Renal cortical epithelial cell (primary cell): Measurements from ENCODE around the gene EDN3. TPM values are rescaled to one million over a fixed set of nuclear protein-coding genes. Genes with fewer than 3 reads are reported as not detected.
"Not testable (repeated sequence)": the region's sequence is repeated elsewhere in the genome, so short reads cannot be mapped to it uniquely, and the experiment has no call there.

Source experiments
- DNase-seq: peaks from one replicate; pipeline ENCODE4 v3.0.0-alpha.2; 2011; ENCODE audit warnings: low read depth
- total RNA-seq: library from RNA; depleted of rRNA; stranded (reverse); fragments of >200 nt; gene quantifications from 2 replicates; pipeline ENCODE4 v1.2.3, GENCODE V29; 2014

The EDN3 gene
- total RNA-seq, 1 donor from 2014 or later, result not detected

DNA sequence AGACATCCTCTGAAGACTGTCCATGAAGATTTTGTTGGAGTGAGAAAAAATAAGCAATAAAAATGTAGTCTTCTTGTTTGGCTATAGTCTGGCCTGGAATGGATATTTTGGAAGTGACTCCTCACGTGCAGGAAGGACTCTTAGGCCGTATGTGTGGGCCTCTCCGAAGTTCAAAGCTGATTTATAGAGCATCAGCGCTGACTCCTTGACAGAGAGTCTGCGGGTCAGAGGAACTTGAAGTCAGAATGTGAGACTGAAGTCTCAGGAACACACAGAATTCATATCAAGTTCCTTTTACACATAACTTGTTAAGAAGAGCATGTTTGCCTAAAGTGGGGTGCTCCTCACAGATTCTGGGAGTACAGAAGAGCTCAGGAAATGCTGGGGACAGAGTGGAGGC lies 36.1 kb downstream of the EDN3 start:
- no peak for DNase-seq

DNA sequence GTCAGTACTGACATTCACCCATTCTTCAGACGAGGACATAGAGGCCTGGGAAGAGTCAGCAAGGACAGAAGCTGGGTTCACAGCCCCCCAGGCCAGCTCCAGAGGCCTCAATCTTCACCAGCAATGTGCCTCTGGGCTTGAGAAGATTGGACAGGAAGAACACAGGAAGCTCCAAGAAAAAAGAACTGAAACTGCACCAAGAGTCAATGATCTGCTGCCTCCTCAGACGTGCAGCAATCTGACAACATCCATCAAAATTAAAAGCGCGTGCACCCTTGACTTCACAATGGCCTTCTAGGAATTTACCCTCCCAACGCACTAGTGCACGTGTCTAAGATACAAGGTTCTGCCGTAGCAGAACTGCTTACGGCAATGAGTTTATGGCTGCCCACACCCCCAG lies 38.0 kb downstream of the EDN3 start:
- not testable (repeated sequence) for DNase-seq

DNA sequence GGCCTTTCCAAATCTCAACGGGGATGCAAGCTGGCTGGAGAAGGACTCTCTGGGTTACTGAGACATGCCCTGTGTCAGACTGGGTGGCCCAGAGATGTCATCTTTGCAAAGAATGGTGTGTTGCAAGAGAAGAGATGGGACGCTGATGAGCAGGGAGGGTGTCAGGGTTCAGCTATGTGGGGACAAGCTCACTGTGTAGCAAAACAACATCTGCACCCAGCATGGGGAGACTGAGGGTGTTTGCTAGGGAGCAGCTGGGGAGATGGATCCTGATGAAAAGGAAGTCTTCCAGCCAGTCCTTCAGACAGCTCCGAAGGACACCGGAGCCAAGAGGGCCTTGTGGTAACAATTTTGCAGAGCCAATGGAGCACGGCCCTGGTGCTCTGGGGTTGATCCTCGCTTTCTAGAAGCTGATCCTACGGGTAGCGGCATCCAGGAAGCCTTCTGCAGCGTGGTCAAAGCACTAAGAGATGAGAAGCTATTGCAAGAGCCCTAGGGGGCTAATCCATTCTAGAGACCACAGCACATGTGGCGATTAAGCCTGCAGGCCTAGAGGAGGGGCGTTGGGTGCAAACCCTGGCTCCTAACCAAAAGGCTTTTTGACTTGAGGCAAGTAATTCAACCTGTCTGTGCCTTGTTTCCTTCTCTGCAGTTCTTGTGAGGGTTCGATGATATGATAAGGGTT lies 39.9 kb downstream of the EDN3 start:
- DNase-seq, result no peak

DNA sequence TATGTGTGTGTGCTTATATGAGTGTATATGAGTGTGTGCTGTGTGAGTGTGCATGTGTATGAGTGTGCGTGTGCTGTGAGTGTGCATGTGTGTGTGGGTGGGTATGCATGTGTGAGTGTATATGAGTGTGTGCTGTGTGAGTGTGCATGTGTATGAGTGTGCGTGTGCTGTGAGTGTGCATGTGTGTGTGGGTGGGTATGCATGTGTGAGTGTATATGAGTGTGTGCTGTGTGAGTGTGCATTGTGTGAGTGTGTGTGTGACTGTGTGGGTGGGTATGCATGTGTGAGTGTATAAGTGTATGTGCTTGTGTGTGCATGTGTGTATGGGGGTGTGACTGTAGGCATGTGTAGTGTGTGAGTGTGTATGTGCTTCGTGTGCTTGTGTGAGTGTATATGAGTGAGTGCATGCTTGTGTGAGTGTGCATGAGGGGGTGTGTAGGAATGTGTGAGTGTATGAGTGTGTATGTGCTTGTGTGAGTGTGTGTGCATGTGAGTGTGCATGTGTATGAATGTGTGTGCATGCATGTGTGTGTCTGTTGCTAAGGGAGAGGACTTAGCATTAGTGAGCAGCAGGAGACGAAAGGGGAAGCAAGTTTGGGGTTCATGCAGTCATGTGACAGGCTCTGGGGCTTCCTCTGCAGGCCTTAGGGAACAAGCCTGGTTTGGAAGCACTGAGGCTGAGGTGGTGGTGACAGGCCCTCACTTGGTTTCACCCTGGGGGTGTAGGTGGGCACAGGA lies 41.0 kb downstream of the EDN3 start:
- DNase-seq, result not testable (repeated sequence)

DNA sequence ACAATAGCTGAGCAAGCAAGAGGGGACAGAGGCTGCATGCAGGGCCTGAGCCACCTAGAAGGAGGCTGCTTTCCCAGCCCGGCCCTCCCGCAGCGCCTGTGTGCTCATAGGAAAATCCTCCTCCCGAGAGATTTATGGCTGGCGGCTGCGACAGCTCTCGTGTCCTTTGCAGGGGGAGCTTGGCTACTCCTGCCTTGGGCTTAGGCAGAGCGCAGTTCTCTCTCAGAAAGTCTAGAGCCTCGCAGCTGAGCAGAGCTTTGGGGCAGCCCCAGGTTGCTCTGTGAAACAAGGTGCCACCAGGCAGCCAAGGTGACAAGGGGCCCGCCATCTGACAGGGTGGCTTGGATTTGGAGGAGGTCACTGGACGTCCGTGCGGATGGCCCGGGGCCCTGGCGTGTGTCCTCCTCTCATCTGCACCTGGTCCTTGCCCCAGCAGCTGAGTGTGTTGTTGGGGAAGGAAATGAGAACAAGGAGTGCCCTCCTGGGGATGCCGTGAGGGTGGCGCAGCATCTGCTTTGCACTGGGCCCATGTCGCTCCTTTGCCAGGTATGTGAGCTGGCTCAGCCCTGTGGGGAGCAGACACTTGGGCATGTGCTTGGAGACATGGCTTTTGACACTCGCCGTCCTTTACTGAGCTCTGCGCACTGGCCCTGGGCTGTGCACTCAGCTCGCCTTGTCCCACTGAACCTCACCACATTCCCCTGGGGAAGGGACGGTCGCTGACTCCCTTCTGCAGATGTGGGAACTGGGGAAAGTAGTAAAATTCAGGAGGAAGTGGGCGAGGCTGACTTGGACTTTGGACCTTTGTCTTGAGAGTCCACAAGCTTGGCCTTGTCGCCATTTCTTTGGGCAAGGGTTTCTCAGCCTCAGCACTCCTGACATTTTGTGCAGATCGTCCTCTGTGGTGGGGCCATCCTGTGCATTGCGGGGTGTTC lies 41.9 kb downstream of the EDN3 start:
- DNase-seq, result no peak

DNA sequence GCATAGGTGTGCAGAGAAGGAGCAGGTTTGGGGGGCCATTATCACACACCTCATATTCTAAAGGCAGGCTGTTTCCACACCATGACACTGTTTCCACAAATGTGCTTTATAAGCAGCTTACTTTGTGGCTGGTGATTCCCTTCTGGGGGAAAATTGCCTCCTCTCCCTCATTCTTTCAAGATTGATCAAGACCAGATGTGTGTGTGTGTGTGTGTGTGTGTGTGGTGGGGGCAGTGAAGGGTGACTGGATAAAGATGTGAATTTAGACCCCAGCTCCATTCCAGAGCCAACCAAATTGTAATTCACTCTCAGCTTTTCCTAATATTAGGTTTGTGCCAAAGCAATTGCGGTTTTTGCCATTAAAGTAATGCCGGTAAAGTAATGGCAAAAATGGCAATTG lies 45.6 kb downstream of the EDN3 start:
- no peak for DNase-seq

DNA sequence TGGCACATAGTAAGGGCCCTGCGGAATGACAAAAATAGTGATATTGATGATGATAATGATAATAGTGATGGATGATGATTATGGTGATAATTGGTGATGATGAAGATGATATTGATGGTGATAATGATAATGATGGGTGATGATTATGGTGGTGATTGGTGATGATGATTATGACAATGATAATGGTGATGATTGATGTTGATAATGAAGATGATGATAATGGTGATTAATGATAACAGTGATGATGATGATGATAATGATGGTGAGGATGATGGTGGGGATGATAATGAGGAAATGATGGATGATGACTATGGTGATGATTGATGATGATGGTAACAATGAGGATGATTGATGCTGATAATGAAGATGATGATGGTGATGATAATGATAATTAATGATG lies 48.9 kb downstream of the EDN3 start:
- DNase-seq, result no peak

- no peak for DNase-seq
Observed at GRCh38 chr20:59350330-59351156, 50.1 kb downstream of the EDN3 start.

DNA sequence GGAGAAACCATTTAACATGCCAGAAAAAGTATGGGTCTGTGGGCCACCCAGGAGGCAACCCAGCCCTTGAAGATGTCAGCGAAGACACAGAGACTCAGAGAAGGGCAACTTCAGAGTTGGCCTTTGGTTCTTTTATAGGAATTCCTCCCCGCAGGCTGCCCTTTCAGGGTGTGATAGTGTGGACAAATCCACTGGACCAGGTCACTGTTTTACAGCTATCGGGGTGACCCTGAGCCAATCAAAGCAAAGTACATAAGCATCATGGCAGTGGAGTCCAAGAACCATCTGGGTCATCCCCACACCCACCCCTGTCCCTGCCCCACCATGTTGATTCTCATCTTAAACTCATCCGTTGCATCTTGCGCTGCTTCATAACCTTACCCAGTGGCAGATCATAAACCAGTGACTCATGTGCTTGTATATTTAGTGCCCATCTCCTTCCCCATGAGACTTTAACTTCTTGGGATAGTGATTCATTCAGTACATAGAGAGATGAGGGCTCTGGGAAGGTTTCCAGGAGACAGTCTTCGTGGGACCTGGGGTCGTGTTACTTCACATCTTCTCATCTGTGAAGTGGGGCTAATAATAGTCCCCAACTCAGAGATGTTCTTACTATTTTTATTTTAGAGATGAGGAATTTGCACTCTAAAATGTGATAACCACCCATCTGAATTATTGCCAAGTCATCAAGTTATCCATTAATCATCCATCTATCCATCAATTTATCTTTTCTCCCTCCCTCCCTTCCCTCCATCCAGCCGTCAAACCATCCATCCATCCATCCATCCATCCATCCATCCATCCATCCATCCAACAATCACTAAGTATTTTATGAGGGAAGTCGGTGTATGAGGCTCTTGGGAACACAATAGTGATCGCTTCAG lies 51.0 kb downstream of the EDN3 start:
- DNase-seq, result no peak

DNA sequence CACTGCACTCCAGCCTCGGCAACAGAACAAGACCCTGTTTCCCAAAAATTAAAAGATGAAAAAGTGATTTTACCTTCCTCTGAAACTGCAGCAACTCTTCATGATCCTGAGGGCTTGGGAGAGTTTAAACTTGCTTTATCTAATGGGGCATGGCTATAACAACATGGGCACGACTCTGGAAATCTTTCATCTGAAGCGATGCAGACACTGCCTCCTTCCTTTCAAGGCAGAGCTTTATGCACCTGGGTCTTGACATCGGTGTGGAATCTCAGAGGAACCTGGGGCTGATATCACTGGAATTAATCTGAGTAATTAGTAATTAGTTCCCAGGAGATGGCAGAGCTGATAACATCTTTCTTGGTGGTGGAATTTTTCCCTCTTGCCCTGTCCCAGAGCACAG lies 52.1 kb downstream of the EDN3 start:
- no peak for DNase-seq

DNA sequence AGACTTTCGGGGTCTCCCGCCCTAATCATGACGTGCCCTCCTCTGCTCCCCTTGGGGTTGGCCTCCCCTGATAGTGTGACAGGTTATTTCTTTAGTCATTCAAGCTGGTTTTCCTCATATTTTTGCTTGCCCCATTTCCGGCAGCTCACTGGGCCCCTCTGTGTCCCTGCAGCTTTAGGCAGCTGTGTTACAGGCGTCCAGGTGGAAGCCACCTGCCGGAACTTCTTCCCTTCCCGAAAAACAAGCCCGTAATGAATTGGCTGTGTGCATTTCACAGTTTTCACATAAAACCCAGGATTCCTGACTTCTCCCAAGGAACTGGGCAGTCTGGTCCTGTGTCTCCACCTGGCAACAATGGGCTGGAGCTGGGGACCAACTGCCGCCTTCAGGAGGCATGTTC lies 52.6 kb downstream of the EDN3 start:
- no peak for DNase-seq

DNA sequence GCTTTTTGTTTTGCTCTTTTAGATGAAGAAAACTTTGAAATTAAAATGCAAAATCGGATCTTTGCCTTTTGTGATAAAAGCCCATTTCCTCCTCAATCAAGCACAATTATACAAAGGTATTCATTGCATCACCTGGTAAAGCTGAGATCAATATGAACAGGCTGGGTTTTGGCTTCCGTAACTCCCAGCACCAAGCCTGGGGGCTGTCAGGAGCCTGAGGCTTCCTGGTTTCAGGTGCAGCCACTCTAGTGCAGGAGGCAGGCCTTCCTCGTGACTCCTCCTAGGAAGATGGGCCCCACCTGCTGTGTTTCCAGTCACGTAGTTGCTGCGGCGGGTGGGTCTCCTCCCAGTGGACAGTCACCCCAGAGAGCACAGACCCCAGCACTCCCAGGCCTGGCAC lies 54.0 kb downstream of the EDN3 start:
- DNase-seq, result no peak

DNA sequence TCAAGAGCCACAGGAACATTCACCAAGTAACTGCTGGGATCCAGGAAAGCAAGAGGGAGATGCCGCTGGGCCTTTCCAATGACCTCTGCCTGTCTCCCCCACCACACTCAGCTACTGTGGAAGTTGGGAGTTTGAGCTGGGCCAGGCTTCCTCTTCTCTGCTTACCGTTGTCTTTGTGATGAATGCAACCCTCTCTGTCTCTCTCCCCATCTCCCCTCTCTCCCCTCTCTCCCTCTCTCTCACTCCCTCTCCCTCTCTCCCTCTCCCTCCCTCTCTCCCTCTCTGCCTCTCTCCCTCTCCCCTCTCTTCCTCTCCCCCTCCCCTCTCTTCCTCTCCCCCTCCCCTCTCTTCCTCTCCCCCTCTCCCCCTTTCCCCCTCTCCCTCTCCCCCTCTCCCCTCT lies 54.8 kb downstream of the EDN3 start:
- DNase-seq, result no peak

DNA sequence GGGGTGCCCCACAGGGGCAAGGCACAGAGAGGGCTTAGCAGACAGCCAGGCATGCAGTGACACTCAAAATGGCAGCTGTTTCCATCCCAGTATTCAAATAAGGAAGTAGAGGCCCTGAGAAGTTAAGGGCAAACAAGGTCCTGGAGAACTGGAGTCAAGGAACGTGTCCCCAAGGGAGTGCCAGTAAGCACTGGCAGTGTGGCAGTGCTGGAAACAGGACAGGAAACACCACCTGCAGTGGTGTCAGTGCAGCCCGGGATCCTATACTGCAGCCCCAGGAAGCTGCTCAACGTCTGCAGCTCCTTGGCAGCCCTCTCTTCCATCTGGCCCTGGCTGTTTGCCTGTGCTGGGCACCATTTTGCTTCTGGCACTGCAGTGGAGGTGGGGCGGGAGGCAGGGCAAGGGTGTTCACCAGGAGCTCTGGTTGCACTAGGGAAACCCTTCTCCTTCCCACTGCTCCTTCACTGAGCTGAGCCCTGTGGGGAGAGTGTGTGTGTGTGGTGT lies 56.3 kb downstream of the EDN3 start:
- no peak for DNase-seq

- DNase-seq, result not testable (repeated sequence)
Observed at GRCh38 chr20:59358793-59359192, 58.4 kb downstream of the EDN3 start.

GRCh38 chr20:59359906-59360725 lies 59.7 kb downstream of the EDN3 start:
- no peak for DNase-seq

GRCh38 chr20:59360934-59361333 lies 60.5 kb downstream of the EDN3 start:
- DNase-seq, result no peak

DNA sequence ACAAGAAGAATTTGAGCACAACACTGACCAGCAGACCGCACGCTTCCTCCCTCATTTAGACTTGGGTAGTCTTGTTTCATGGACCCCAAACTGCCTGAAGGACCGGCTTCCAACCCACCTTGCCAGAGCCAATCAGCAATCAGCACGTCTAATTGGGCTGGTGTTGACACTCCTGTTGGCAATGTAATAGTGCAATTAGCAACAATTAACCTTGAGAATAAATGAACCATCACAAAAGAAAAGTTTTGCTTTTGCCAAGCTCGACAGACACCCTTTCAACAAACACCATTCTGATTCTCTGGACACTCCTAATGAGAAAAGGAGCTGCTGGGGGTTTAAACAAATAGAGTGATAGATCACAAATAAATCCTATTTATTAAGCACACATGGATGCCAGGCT lies 61.0 kb downstream of the EDN3 start:
- DNase-seq, result no peak

GRCh38 chr20:59363101-59363500 lies 62.7 kb downstream of the EDN3 start:
- DNase-seq, result no peak

DNA sequence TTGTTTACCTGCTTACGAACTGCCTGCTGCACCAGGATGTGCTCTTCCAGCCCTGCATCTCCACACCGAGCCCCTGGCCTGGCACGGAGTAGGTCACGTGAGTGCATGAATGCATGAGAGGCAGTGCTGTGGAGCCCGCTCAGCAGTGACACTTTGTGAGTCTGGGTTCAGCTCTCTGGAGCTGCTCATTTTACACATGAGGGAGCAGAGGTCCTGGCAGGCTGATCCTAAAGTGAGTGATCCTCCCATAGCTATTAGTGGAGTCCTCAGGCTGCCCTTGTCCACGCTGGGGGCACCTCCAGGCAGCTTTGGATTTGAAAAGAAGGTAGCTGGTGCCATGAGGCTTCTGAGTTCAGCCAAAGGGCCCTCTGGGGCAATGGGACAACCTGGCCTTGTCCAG lies 64.2 kb downstream of the EDN3 start:
- DNase-seq, result no peak
